Bronchus fibroblast of lung (primary cell): Measurements from ENCODE around the gene LRRC3B. TPM values are rescaled to one million over a fixed set of nuclear protein-coding genes. Genes with fewer than 3 reads are reported as not detected.

Experiments used
- total RNA-seq: library from RNA; depleted of rRNA; stranded (reverse); fragments of >200 nt; gene quantifications from 2 replicates; pipeline ENCODE4 v1.2.3, GENCODE V29; 2015

LRRC3B gene
- total RNA-seq: not detected in 2 replicates

GRCh38 chr3:26622621-26623418, at the start of gene LRRC3B:
Gene LRRC3B, plus strand, starts transcription at chr3:26622772. Its CDS starts 86,901 bp downstream, at chr3:26709673.

